Measurements from ENCODE around the gene TCEANC2. TPM values are rescaled to one million over a fixed set of nuclear protein-coding genes. Genes with fewer than 3 reads are reported as not detected.
"Not testable (repeated sequence)": the region's sequence is repeated elsewhere in the genome, so short reads cannot be mapped to it uniquely, and the experiment has no call there.

The TCEANC2 gene
- 1 to 10 TPM; 4.8 to 8.1 (median 6.4) TPM for total RNA-seq

DNA sequence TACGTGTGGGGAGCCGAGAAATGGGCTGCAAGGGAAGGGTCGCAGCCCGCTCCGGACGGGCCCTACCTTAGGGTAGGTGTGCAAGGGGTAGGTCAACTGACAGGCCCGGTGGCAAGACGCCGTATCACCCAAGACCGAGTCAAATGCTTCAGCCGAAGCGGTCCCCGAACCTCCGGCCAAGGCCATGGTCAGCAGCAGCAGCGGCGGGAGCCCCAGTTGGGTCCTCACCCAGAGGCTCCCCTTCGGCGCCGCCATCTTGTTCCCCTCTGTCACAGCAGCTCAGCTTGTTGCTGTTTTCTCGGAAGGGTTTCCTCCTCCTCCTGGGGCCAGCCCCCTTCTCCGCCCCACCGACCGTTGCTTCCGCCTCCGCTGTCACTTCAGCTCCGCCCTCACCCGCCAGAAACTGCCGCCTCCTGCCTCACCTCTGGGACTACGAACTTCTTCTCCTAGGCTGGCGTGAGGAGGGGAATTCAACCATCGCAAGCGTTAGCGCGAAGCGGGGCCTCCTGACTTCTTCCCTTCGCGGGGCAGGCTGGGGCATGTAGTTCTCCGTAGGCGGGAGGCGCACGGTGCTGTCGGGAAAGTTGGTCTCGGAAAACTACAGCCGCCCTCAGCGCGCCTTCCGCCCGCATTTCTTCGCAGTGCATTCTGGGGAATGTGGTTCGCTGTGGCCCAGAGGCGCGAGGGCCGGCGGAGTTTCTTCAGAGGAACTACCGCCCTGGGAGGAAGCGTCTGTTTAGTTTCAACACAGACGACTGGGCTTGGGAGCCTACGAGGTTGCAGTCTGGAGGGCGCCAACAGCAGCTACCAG, at the start of gene TCEANC2, which contains the start of gene TMEM59:
TCEANC2 (plus strand) TSS at position 675 of the 811 bp plus-strand sequence. CDS start 815 bp downstream, outside the sequence.
TMEM59 (minus strand) TSS at position 271 of the 811 bp plus-strand sequence; CDS start at position 255, 16 bp downstream.
- peak; percentile 98 to 99 for DNase-seq (ENCODE audit: low spot score in 2 of 2)
- peak within 1 kb of the TSS; percentile 95 for H3K4me3 ChIP-seq

DNA sequence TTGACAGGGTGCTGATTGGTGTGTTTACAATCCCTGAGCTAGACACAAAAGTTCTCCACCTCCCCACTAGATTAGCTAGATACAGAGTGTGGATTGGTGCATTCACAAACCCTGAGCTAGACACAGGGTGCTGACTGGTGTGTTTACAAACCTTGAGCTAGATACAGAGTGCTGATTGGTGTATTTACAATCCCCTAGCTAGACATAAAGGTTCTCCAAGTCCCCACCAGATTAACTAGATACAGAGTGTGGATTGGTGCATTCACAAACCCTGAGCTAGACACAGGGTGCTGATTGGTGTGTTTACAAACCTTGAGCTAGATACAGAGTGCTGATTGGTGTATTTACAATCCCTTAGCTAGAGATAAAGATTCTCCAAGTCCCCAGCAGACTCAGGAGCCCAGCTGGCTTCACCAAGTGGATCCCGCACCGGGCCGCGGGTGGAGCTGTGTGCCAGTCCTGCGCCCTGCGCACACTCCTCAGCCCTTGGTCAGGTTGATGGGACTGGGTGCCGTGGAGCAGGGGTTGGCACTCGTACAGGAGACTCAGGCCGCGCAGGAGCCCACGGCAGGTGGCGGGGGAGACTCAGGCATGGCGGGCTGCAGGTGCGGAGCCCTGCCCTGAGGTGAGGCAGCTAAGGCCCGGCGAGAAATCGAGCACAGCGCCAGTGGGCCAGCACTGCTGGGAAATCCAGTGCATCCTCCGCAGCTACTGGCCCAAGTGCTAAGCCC, 49.5 kb upstream of the TCEANC2 start:
- WGBS, result no CpG with 5 or more reads among the region's 19 CpGs

More for the DNA sequence above, at the start of gene TCEANC2, which contains the start of gene TMEM59:
- Histone ChIP-seq H3K36me3 (no peaks in the 10 kb centered on the region), H3K27ac (peak within 1 kb of the TSS; percentile 99), H3K9me3 (no peaks in the 10 kb centered on the region), H3K27me3 (no peaks in the 10 kb centered on the region), H3K4me1 (peaks cover 48% of the 10 kb centered on the region)
- WGBS, result 0% methylated on average over 44 of the region's 59 CpGs
- TF ChIP-seq POLR2A (IDR thresholded peaks at IDR 0.05) (peak in 1 of 2 donors; percentile 55), EP300 (IDR thresholded peaks at IDR 0.05) (no peak), CTCF (IDR thresholded peaks at IDR 0.05) (no peak), POLR2AphosphoS5 (IDR thresholded peaks at IDR 0.05) (peak; percentile 8 to 82 (median 42))

DNA sequence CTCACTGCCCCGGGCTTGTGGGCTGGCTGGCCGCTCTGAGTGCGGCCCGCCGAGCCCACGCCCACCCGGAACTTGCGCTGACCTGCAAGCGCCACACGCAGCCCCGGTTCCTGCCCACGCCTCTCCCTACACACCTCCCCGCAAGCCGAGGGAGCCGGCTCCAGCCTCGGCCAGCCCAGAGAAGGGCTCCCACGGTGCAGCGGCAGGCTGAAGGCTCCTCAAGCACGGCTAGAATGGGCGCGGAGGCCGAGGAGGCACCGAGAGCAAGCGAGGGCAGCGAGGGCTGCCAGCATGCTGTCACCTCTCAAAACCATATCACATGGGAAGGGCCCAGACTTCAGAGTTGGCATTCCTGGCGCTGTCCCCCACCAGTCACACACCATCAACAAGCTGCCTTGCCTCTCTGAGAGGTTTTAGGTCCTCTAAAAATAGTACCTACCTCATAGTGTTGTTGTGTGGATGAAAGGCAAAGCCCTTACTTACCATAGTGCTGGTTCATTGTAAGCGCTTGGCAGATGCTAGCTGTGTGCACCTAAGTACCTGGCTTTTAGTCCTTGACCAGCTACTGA, 48.8 kb upstream of the TCEANC2 start:
- no peak overlapping the region for H3K27ac ChIP-seq
- H3K36me3 ChIP-seq, result no peaks in the 10 kb centered on the region
- H3K27me3 ChIP-seq, result peaks cover 12% of the 10 kb centered on the region
- H3K4me3 ChIP-seq, result no peak overlapping the region
- no peak for TF ChIP-seq CTCF (IDR thresholded peaks at IDR 0.05)
- TF ChIP-seq EP300 (IDR thresholded peaks at IDR 0.05), result no peak
- no peak for TF ChIP-seq POLR2AphosphoS5 (IDR thresholded peaks at IDR 0.05)
- 90% methylated on average over 3 of the region's 27 CpGs for WGBS
- H3K4me1 ChIP-seq, result peaks cover 8% of the 10 kb centered on the region
- H3K9me3 ChIP-seq, result no peaks in the 10 kb centered on the region
- no peak for DNase-seq (ENCODE audit: low spot score in 2 of 2)

More for the DNA sequence above, 49.5 kb upstream of the TCEANC2 start:
- not testable (repeated sequence) for H3K27me3 ChIP-seq, H3K4me1 ChIP-seq, H3K4me3 ChIP-seq, H3K9me3 ChIP-seq, H3K36me3 ChIP-seq, H3K27ac ChIP-seq
- DNase-seq (ENCODE audit: low spot score in 2 of 2), result peak in 1 of 2 donors; percentile 47

DNA sequence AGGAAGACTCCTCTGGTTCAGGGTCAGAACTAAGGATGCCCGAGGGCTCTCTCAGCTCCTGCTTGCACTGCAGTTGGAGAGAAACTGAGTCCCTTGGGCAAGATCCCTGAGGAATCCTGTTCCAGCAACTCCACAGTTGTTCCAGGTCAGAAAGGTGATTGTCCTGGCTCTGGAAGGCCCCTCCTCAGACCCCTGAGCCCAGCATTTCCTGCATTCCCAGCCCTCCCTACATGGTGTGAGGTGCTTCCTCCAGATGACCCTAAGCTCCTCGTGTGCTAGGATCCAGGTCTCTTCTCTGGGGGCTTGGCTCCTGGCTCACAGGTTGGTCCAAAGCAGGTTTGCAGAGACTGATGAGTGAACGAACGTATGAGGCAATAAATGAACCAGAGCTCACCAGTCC, 46.9 kb upstream of the TCEANC2 start:
- H3K4me3 ChIP-seq, result no peak overlapping the region
- TF ChIP-seq EP300 (IDR thresholded peaks at IDR 0.05), result no peak
- no peak for TF ChIP-seq CTCF (IDR thresholded peaks at IDR 0.05)
- TF ChIP-seq POLR2A (IDR thresholded peaks at IDR 0.05), result no peak
- no peak for TF ChIP-seq POLR2AphosphoS5 (IDR thresholded peaks at IDR 0.05)
- peaks cover 12% of the 10 kb centered on the region for H3K27me3 ChIP-seq
- no peak overlapping the region for H3K27ac ChIP-seq
- peak in 1 of 2 donors; percentile 69 for DNase-seq (ENCODE audit: low spot score in 2 of 2)
- H3K36me3 ChIP-seq, result no peaks in the 10 kb centered on the region
- H3K4me1 ChIP-seq, result peaks cover 7% of the 10 kb centered on the region
- no peaks in the 10 kb centered on the region for H3K9me3 ChIP-seq
- 76% methylated on average over 4 of the region's 4 CpGs for WGBS

DNA sequence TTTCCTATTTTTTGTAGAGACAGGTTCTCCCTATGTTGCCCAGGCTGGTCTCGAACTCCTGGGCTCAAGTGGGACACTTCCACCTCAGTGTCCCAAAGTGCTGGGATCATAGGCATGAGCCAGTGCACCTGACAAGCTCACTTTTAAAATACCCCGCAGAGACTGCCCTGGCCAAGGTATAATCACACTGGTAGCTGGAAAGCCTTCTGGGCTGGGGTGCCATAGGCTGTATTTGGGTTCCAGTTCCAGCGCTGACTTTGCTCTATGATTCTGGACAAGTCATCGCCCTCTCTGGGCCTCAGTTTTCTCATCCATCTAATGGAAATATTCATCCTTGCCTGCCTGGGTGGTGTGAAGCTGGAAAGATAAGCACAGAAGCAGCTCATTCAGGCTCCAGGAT, 45.8 kb upstream of the TCEANC2 start:
- no peak for TF ChIP-seq EP300 (IDR thresholded peaks at IDR 0.05)
- no peak for TF ChIP-seq POLR2AphosphoS5 (IDR thresholded peaks at IDR 0.05)
- no peak for TF ChIP-seq CTCF (IDR thresholded peaks at IDR 0.05)
- no peak for DNase-seq (ENCODE audit: low spot score in 2 of 2)
- Histone ChIP-seq H3K4me3 (no peak overlapping the region), H3K4me1 (no peaks in the 10 kb centered on the region), H3K27ac (no peak overlapping the region), H3K27me3 (peaks cover 12% of the 10 kb centered on the region), H3K36me3 (no peaks in the 10 kb centered on the region), H3K9me3 (no peaks in the 10 kb centered on the region)
- WGBS, result 92% methylated on average over 4 of the region's 4 CpGs

Measured in suprapubic skin (tissue), 4 donors.